GM13976 (cell line): Measurements from ENCODE around the gene NFATC3.
"Not testable (repeated sequence)": the region's sequence is repeated elsewhere in the genome, so short reads cannot be mapped to it uniquely, and the experiment has no call there.

ENCODE experiments used
- DNase-seq: peaks from one replicate; pipeline ENCODE4 v3.0.0; 2012; ENCODE audit warnings: low spot score
- in situ Hi-C: fragments of 300-500 bp; cut with MboI; formaldehyde crosslinking; loops from one replicate; pipeline ENCODE4 v1.12.0; 2022; ENCODE audit warnings: low sequenced_read_pairs, mixed read lengths, inconsistent platforms; ENCODE audit not compliant: unreplicated experiment
- TF ChIP-seq, protein P1 (sequence below): IDR thresholded peaks from 2 replicates; pipeline ENCODE4 v1.5.1; 2012; ENCODE audit warnings: borderline replicate concordance, mild to moderate bottlenecking; ENCODE audit not compliant: insufficient read depth; ENCODE audit errors: extremely low read depth, missing control alignments, control extremely low read depth

NFATC3 gene

GRCh38 chr16:68131813-68132706 lies 46.9 kb downstream of the NFATC3 start:
- in situ Hi-C loops, result no loop called here
- TF ChIP-seq, protein P1, sequence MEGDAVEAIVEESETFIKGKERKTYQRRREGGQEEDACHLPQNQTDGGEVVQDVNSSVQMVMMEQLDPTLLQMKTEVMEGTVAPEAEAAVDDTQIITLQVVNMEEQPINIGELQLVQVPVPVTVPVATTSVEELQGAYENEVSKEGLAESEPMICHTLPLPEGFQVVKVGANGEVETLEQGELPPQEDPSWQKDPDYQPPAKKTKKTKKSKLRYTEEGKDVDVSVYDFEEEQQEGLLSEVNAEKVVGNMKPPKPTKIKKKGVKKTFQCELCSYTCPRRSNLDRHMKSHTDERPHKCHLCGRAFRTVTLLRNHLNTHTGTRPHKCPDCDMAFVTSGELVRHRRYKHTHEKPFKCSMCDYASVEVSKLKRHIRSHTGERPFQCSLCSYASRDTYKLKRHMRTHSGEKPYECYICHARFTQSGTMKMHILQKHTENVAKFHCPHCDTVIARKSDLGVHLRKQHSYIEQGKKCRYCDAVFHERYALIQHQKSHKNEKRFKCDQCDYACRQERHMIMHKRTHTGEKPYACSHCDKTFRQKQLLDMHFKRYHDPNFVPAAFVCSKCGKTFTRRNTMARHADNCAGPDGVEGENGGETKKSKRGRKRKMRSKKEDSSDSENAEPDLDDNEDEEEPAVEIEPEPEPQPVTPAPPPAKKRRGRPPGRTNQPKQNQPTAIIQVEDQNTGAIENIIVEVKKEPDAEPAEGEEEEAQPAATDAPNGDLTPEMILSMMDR, result no peak
- DNase-seq, result no peak

DNA sequence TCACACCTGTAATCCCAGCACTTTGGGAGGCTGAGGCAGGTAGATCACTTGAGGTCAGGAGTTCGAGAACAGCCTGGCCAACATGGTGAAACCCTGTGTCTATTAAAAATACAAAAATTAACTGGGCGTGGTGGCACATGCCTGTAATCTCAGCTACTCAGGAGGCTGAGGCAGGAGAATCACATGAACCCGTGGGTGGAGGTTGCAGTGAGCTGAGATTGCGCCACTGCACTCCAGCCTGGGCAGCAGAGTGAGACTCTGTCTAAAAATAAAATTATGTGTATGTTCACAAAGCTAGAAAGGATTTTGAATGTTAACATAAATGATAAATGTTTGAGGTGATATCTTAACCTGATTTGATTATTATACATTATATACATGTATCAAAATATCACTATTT lies 47.8 kb downstream of the NFATC3 start:
- in situ Hi-C loops, DNase-seq: not testable (repeated sequence)

GRCh38 chr16:68134644-68135043 lies 49.5 kb downstream of the NFATC3 start:
- in situ Hi-C loops, result no loop called here
- DNase-seq, result no peak
- TF ChIP-seq, protein P1, result no peak

- DNase-seq, result no peak
- TF ChIP-seq, protein P1, result no peak
- in situ Hi-C loops, result no loop called here
Observed at GRCh38 chr16:68136515-68136914, 51.3 kb downstream of the NFATC3 start.

- DNase-seq, result no peak
- TF ChIP-seq, protein P1, result no peak
- in situ Hi-C loops, result no loop called here
Observed at GRCh38 chr16:68144008-68144407, 58.8 kb downstream of the NFATC3 start.

GRCh38 chr16:68146585-68146984 lies 61.4 kb downstream of the NFATC3 start:
- DNase-seq, result no peak
- in situ Hi-C loops, result no loop called here
- TF ChIP-seq, protein P1, result no peak

GRCh38 chr16:68147444-68147843 lies 62.3 kb downstream of the NFATC3 start:
- in situ Hi-C loops, result no loop called here
- TF ChIP-seq, protein P1, result no peak
- no peak for DNase-seq
